Measurements from ENCODE around the gene NFIA.

DNA sequence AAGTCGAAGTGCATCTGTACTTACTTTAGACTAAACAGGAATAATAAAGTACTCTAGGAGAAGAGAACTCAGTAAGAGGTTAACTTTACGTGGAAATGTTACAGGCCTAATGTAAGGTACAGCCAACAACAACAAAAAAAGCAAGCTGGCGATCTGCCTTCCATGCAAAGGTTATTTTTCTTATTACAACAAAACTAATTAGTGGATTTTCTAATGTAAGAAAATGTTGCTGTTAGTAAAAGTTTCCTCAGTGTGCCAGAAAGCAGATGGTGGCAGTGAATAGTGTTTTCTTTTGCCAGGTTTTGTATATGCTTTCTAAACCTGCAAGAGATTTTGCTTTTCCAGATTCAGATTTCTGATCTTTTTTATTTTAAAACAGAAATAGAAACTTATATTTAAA is 179.2 kb downstream of the NFIA start:
- TF ChIP-seq EZH2 (IDR thresholded peaks at IDR 0.05; ENCODE audit: low read length, unreplicated experiment): no peak
- no peak for TF ChIP-seq CTCF (conservative IDR thresholded peaks at IDR 0.05; ENCODE audit: low read depth, low read length)

Data from PC-3 (cell line).